K562 (cell line): Measurements from ENCODE around the gene TMCC2. TPM values are rescaled to one million over a fixed set of nuclear protein-coding genes. Genes with fewer than 3 reads are reported as not detected.

Source experiments
- ASH1L ChIP-seq: fragments of 450-650 bp; IDR thresholded peaks from 2 replicates; pipeline ENCODE4 v1.6.1; 2018; ENCODE audit warnings: borderline replicate concordance, mild to moderate bottlenecking, low read depth; ENCODE audit not compliant: partially characterized antibody
- C11orf30 ChIP-seq: fragments of 450-650 bp; IDR thresholded peaks from 2 replicates; pipeline ENCODE4 v1.6.1; 2016; ENCODE audit warnings: low read depth, mild to moderate bottlenecking
- CHD4 ChIP-seq: fragments of 200-600 bp; sonication (generic); IDR thresholded peaks from 3 replicates; pipeline ENCODE4 v1.6.1; 2012; ENCODE audit warnings: low read depth, mild to moderate bottlenecking, mixed read lengths, low read length, inconsistent platforms; ENCODE audit not compliant: insufficient read depth, insufficient replicate concordance, poor library complexity, severe bottlenecking
- HDAC8 ChIP-seq: fragments of 450-650 bp; IDR thresholded peaks from 2 replicates; pipeline ENCODE4 v1.6.1; 2016; ENCODE audit warnings: mild to moderate bottlenecking, missing genetic modification characterization, moderate library complexity, missing compliant biosample characterization
- HMG20A ChIP-seq: fragments of 450-650 bp; formaldehyde crosslinking; conservative IDR thresholded peaks from 2 replicates; pipeline ENCODE4 v1.4.0; 2020; ENCODE audit warnings: mild to moderate bottlenecking, mixed read lengths
- MAFF ChIP-seq: IDR thresholded peaks from 2 replicates; pipeline ENCODE4 v1.6.1; 2012; ENCODE audit warnings: low read length, improper control_type of control experiment
- NELFE ChIP-seq: IDR thresholded peaks from 2 replicates; pipeline ENCODE4 v1.6.1; 2011; ENCODE audit warnings: mild to moderate bottlenecking; ENCODE audit not compliant: insufficient read depth, insufficient read length
- POLR2AphosphoS5 ChIP-seq: IDR thresholded peaks from 2 replicates; pipeline ENCODE4 v1.6.1; 2011; ENCODE audit warnings: mild to moderate bottlenecking, low read depth, low read length, moderate library complexity; ENCODE audit not compliant: control insufficient read depth, insufficient read depth
- RFX7 ChIP-seq: fragments of 250-450 bp; sonication (Bioruptor Pico); IDR thresholded peaks from 2 replicates; pipeline ENCODE4 v1.5.1; 2021; ENCODE audit warnings: mild to moderate bottlenecking
- RHOXF2B ChIP-seq: fragments of 250-450 bp; sonication (Bioruptor Pico); conservative IDR thresholded peaks from 2 replicates; pipeline ENCODE4 v1.5.1; 2021
- RUNX1 ChIP-seq: sonication (generic); IDR thresholded peaks from 2 replicates; pipeline ENCODE4 v1.6.1; 2016; ENCODE audit warnings: antibody characterized with exemption, low read depth
- SRSF7 ChIP-seq: fragments of 200-400 bp; formaldehyde crosslinking; optimal IDR thresholded peaks from 2 replicates; pipeline ENCODE3; 2017; ENCODE audit warnings: mild to moderate bottlenecking, low read depth, low read length
- TEAD4 ChIP-seq, 2 experiments: sonication (generic) in 1 of 2; formaldehyde crosslinking in 1 of 2; IDR thresholded peaks; 2 replicates each; pipeline versions ENCODE4 v1.6.1 to v1.8.0; 2012 to 2022; ENCODE audit warnings: borderline replicate concordance in 1 of 2, inconsistent platforms in 1 of 2, low read length in 1 of 2, mild to moderate bottlenecking in 1 of 2, missing genetic modification reagents in 1 of 2
- ZNF184 ChIP-seq: sonication (generic); formaldehyde crosslinking; IDR thresholded peaks from 2 replicates; pipeline ENCODE4 v1.5.0; 2020; ENCODE audit warnings: missing genetic modification reagents
- ZNF3 ChIP-seq: fragments of 250-450 bp; sonication (Bioruptor Pico); IDR thresholded peaks from 2 replicates; pipeline ENCODE4 v1.5.0; 2021; ENCODE audit warnings: mild to moderate bottlenecking, moderate library complexity
- polyA plus RNA-seq, 8 experiments: library from polyadenylated mRNA; depleted of rRNA in 4 of 8; stranded (reverse) in 5 of 8; unstranded in 3 of 8; fragments of >200 nt; fragmentation: Nextera tagmentation in 2 of 8; fragmentation: Illumina TruSeq in 1 of 8; extraction: Ambion mirVana in 2 of 8; extraction: Trizol in 1 of 8; gene quantifications; 2 replicates each; pipeline versions ENCODE4 v1.2.1 to v1.2.3, GENCODE V29; 2011 to 2014; ENCODE audit warnings: inconsistent platforms in 1 of 8, missing spikeins in 1 of 8
- total RNA-seq, 7 experiments: library from RNA; depleted of rRNA in 6 of 7; stranded (reverse); fragments of >200 nt in 6 of 7; fragmentation: Illumina TruSeq in 2 of 7; extraction: Trizol in 2 of 7; gene quantifications; 2 replicates each; pipeline versions ENCODE4 v1.2.1 to v1.2.3, GENCODE V29; 2011 to 2021; ENCODE audit warnings: low replicate concordance in 1 of 7
- TF ChIP-seq, protein P1 (sequence below): fragments of 250-450 bp; sonication (Bioruptor Pico); IDR thresholded peaks from 2 replicates; pipeline ENCODE4 v1.4.0; 2020; ENCODE audit warnings: borderline replicate concordance
- TF ChIP-seq, protein P2 (sequence below): fragments of 450-650 bp; IDR thresholded peaks from 2 replicates; pipeline ENCODE4 v1.7.1; 2018; ENCODE audit warnings: mild to moderate bottlenecking, low read depth; ENCODE audit not compliant: partially characterized antibody
- TF ChIP-seq, protein P3 (sequence below): sonication (generic); IDR thresholded peaks from 2 replicates; pipeline ENCODE4 v1.6.1; 2016
- TF ChIP-seq, protein P4 (sequence below): fragments of 200-400 bp; formaldehyde crosslinking; IDR thresholded peaks from 2 replicates; pipeline ENCODE4 v1.6.1; 2017; ENCODE audit warnings: mild to moderate bottlenecking, low read depth, low read length, moderate library complexity

The TMCC2 gene
- total and polyA plus RNA-seq, 9 of the 15 experiments (the other 6 are each of a cell fraction or from before 2014, with no cell fraction given) = 0.06 to 1.8 (median 0.98) TPM

DNA sequence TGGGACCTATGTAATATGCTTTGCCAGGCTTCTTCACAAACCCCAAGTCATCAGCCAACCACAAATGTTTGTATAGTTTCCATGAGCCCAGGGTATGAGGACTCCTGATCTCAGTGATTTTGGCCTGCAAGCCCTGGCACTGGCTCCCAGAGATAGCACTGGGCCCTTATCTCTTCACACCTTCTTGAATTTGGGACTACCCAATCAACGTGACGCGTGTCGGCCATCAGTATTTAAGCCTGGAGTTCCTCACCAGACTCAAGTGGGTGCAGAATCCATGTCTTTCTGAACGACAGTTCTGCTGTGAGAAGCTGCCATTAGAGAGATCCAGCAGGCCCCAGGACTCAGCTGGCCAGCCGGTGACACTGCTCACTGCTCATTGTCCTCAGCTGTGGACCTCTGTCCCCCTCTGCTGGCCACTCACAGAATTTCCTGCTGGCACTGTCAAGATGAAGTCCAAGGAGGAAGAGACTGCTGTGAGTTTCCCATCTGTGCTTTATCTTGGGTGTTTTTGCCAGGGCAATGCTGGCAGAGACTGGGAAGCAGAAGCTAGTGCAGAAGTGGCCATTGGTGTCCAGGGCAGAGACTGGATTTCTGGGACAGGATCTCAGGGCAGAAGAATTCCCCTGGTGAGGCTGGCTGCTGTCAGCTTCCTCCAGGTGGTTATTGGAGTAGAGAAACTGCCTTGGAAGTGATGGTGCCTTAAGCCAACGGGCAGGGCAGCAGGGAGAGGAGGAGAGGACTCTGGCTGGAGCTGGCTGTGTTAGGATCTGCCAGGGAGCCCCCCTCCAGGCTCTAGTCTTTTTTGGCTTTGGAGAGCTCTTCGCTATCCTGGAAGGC lies 28.4 kb downstream of the TMCC2 start (continued):
- TF ChIP-seq, protein P1, sequence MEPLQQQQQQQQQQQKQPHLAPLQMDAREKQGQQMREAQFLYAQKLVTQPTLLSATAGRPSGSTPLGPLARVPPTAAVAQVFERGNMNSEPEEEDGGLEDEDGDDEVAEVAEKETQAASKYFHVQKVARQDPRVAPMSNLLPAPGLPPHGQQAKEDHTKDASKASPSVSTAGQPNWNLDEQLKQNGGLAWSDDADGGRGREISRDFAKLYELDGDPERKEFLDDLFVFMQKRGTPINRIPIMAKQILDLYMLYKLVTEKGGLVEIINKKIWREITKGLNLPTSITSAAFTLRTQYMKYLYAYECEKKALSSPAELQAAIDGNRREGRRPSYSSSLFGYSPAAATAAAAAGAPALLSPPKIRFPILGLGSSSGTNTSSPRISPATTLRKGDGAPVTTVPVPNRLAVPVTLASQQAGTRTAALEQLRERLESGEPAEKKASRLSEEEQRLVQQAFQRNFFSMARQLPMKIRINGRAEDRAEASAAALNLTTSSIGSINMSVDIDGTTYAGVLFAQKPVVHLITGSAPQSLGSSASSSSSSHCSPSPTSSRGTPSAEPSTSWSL (CRISPR knock-in tag) = no peak
- TF ChIP-seq MAFF = no peak; the same call in 1 of the 2 replicates
- TF ChIP-seq, protein P2, sequence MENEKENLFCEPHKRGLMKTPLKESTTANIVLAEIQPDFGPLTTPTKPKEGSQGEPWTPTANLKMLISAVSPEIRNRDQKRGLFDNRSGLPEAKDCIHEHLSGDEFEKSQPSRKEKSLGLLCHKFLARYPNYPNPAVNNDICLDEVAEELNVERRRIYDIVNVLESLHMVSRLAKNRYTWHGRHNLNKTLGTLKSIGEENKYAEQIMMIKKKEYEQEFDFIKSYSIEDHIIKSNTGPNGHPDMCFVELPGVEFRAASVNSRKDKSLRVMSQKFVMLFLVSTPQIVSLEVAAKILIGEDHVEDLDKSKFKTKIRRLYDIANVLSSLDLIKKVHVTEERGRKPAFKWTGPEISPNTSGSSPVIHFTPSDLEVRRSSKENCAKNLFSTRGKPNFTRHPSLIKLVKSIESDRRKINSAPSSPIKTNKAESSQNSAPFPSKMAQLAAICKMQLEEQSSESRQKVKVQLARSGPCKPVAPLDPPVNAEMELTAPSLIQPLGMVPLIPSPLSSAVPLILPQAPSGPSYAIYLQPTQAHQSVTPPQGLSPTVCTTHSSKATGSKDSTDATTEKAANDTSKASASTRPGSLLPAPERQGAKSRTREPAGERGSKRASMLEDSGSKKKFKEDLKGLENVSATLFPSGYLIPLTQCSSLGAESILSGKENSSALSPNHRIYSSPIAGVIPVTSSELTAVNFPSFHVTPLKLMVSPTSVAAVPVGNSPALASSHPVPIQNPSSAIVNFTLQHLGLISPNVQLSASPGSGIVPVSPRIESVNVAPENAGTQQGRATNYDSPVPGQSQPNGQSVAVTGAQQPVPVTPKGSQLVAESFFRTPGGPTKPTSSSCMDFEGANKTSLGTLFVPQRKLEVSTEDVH = peak; percentile 31
- peak; percentile 57; the same call in 1 of the 2 replicates for TF ChIP-seq C11orf30
- TF ChIP-seq ZNF3 (CRISPR knock-in tag) = no peak
- TF ChIP-seq TEAD4 (IDR thresholded peaks at IDR 0.05; ENCODE audit: low read length) = peak; percentile 98
- TF ChIP-seq TEAD4 (CRISPR knock-in tag; IDR thresholded peaks at IDR 0.05; ENCODE audit: borderline replicate concordance) = no peak
- no peak for TF ChIP-seq NELFE
- no peak for TF ChIP-seq ZNF184 (CRISPR knock-in tag)
- TF ChIP-seq, protein P3, sequence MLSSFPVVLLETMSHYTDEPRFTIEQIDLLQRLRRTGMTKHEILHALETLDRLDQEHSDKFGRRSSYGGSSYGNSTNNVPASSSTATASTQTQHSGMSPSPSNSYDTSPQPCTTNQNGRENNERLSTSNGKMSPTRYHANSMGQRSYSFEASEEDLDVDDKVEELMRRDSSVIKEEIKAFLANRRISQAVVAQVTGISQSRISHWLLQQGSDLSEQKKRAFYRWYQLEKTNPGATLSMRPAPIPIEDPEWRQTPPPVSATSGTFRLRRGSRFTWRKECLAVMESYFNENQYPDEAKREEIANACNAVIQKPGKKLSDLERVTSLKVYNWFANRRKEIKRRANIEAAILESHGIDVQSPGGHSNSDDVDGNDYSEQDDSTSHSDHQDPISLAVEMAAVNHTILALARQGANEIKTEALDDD = no peak
- TF ChIP-seq SRSF7 = no peak
- TF ChIP-seq HMG20A (CRISPR knock-in tag) = no peak
- no peak for TF ChIP-seq RHOXF2B
- no peak for TF ChIP-seq HDAC8 (tag)
- TF ChIP-seq POLR2AphosphoS5 = peak; percentile 92
- no peak for TF ChIP-seq RFX7 (CRISPR knock-in tag)
- TF ChIP-seq RUNX1 = no peak; the same call in 1 of the 2 replicates
- TF ChIP-seq, protein P4, sequence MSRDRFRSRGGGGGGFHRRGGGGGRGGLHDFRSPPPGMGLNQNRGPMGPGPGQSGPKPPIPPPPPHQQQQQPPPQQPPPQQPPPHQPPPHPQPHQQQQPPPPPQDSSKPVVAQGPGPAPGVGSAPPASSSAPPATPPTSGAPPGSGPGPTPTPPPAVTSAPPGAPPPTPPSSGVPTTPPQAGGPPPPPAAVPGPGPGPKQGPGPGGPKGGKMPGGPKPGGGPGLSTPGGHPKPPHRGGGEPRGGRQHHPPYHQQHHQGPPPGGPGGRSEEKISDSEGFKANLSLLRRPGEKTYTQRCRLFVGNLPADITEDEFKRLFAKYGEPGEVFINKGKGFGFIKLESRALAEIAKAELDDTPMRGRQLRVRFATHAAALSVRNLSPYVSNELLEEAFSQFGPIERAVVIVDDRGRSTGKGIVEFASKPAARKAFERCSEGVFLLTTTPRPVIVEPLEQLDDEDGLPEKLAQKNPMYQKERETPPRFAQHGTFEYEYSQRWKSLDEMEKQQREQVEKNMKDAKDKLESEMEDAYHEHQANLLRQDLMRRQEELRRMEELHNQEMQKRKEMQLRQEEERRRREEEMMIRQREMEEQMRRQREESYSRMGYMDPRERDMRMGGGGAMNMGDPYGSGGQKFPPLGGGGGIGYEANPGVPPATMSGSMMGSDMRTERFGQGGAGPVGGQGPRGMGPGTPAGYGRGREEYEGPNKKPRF = no peak
- TF ChIP-seq ASH1L = no peak
- no peak for TF ChIP-seq CHD4
